Astrocyte (in vitro differentiated cells and primary cell): ENCODE measurements around the gene ARFIP1. TPM values are rescaled to one million over a fixed set of nuclear protein-coding genes. Genes with fewer than 3 reads are reported as not detected.

ENCODE experiments used
- DNase-seq: peaks from one replicate; pipeline ENCODE4 v3.0.0-alpha.2; 2010; ENCODE audit warnings: low read depth
- FAIRE-seq: peaks from 2 replicates; lab custom pipeline; 2011; peaks lifted over from hg19 to GRCh38; lab: Jason Lieb, UNC
- H2AFZ ChIP-seq: 2 replicates; pipeline ENCODE4 v1.6.0; 2012; ENCODE audit warnings: low read depth, low read length, inconsistent platforms
- H3K27ac ChIP-seq: 2 replicates; pipeline ENCODE4 v1.5.1; 2011; ENCODE audit warnings: low read depth, low read length, inconsistent platforms
- H3K27me3 ChIP-seq: 2 replicates; pipeline ENCODE4 v1.6.0; 2011; ENCODE audit warnings: low read length, inconsistent platforms; ENCODE audit not compliant: insufficient read depth
- H3K36me3 ChIP-seq: 2 replicates; pipeline ENCODE4 v1.5.1; 2011; ENCODE audit warnings: low read length, inconsistent platforms; ENCODE audit not compliant: insufficient read depth
- H3K4me1 ChIP-seq: 2 replicates; pipeline ENCODE4 v1.5.1; 2011; ENCODE audit warnings: low read length, inconsistent platforms; ENCODE audit not compliant: insufficient read depth
- H3K4me2 ChIP-seq: 2 replicates; pipeline ENCODE4 v1.6.0; 2012; ENCODE audit warnings: low read length, inconsistent platforms
- H3K4me3 ChIP-seq: 2 replicates; pipeline ENCODE4 v1.5.1; 2011; ENCODE audit warnings: low read depth, mild to moderate bottlenecking, low read length, inconsistent platforms; ENCODE audit not compliant: insufficient read depth
- H3K79me2 ChIP-seq: 2 replicates; pipeline ENCODE4 v1.6.0; 2012; ENCODE audit warnings: mild to moderate bottlenecking, low read length, inconsistent platforms; ENCODE audit not compliant: insufficient read depth
- H3K9ac ChIP-seq: 2 replicates; pipeline ENCODE4 v1.6.0; 2012; ENCODE audit warnings: mild to moderate bottlenecking, low read length, inconsistent platforms
- H3K9me3 ChIP-seq: 2 replicates; pipeline ENCODE4 v1.5.1; 2012; ENCODE audit warnings: low read depth, mild to moderate bottlenecking, low read length, inconsistent platforms; ENCODE audit not compliant: insufficient read depth
- H4K20me1 ChIP-seq: 2 replicates; pipeline ENCODE4 v1.6.0; 2012; ENCODE audit warnings: low read length, inconsistent platforms; ENCODE audit not compliant: insufficient read depth
- H3K27ac Mint-ChIP-seq: one replicate; pipeline ENCODE4 v1.8.0; 2021; ENCODE audit warnings: mild to moderate bottlenecking, mixed read lengths; ENCODE audit not compliant: unreplicated experiment
- H3K27me3 Mint-ChIP-seq: one replicate; pipeline ENCODE4 v1.8.0; 2021; ENCODE audit warnings: low read depth, mixed read lengths; ENCODE audit not compliant: unreplicated experiment
- H3K36me3 Mint-ChIP-seq: one replicate; pipeline ENCODE4 v1.8.0; 2021; ENCODE audit warnings: low read depth, mixed read lengths; ENCODE audit not compliant: unreplicated experiment
- H3K4me1 Mint-ChIP-seq: one replicate; pipeline ENCODE4 v1.8.0; 2021; ENCODE audit warnings: low read depth, mixed read lengths; ENCODE audit not compliant: unreplicated experiment
- H3K4me3 Mint-ChIP-seq: one replicate; pipeline ENCODE4 v1.8.0; 2021; ENCODE audit warnings: mild to moderate bottlenecking, moderate library complexity, mixed read lengths; ENCODE audit not compliant: unreplicated experiment
- H3K9me3 Mint-ChIP-seq: one replicate; pipeline ENCODE4 v1.8.0; 2021; ENCODE audit warnings: mild to moderate bottlenecking, mixed read lengths; ENCODE audit not compliant: unreplicated experiment
- CTCF ChIP-seq: IDR thresholded peaks from 2 replicates; pipeline ENCODE4 v1.5.1; 2011; ENCODE audit warnings: low read depth, mild to moderate bottlenecking, inconsistent platforms, low read length, moderate library complexity; ENCODE audit not compliant: insufficient read depth
- EZH2 ChIP-seq: IDR thresholded peaks from 2 replicates; pipeline ENCODE4 v1.6.1; 2012; ENCODE audit warnings: mild to moderate bottlenecking, low read length, inconsistent platforms; ENCODE audit not compliant: insufficient read depth
- total RNA-seq: library from RNA; stranded (reverse); gene quantifications from 2 replicates; pipeline ENCODE4 v1.2.1, GENCODE V29; 2021

The ARFIP1 gene
- total RNA-seq, 1 donor from 2014 or later = 30.7 TPM

- Mint-ChIP-seq H3K27ac (no peak overlapping the region), H3K36me3 (peaks cover 10% of the 10 kb centered on the region), H3K9me3 (no peaks in the 10 kb centered on the region), H3K4me3 (no peak overlapping the region), H3K4me1 (no peaks in the 10 kb centered on the region), H3K27me3 (no peaks in the 10 kb centered on the region)
- Histone ChIP-seq H3K79me2 (no peaks in the 10 kb centered on the region), H2AFZ (no peak overlapping the region), H3K27ac (no peak overlapping the region), H3K4me3 (no peak overlapping the region), H3K4me1 (no peaks in the 10 kb centered on the region), H3K9me3 (no peaks in the 10 kb centered on the region), H3K4me2 (no peak overlapping the region), H4K20me1 (no peaks in the 10 kb centered on the region), H3K27me3 (no peaks in the 10 kb centered on the region), H3K9ac (no peak overlapping the region), H3K36me3 (peaks cover 4% of the 10 kb centered on the region)
- no peak for TF ChIP-seq CTCF
- no peak for TF ChIP-seq EZH2
- no peak for DNase-seq
- FAIRE-seq = no peak
Measured at GRCh38 chr4:152881974-152882373, 102.2 kb downstream of the ARFIP1 start.

- Mint-ChIP-seq H3K9me3 (no peaks in the 10 kb centered on the region), H3K4me3 (no peak overlapping the region), H3K27ac (no peak overlapping the region), H3K27me3 (no peaks in the 10 kb centered on the region), H3K36me3 (no peaks in the 10 kb centered on the region), H3K4me1 (no peaks in the 10 kb centered on the region)
- DNase-seq = no peak
- Histone ChIP-seq H3K4me2 (no peak overlapping the region), H3K4me3 (no peak overlapping the region), H3K27ac (no peak overlapping the region), H3K9ac (no peak overlapping the region), H3K79me2 (no peaks in the 10 kb centered on the region), H3K36me3 (peaks cover 9% of the 10 kb centered on the region), H3K9me3 (no peaks in the 10 kb centered on the region), H3K4me1 (no peaks in the 10 kb centered on the region), H3K27me3 (no peaks in the 10 kb centered on the region), H2AFZ (no peak overlapping the region), H4K20me1 (no peaks in the 10 kb centered on the region)
- no peak for TF ChIP-seq EZH2
- no peak for FAIRE-seq
Measured at GRCh38 chr4:152885185-152885584, 105.4 kb downstream of the ARFIP1 start.

GRCh38 chr4:152886201-152886600 lies 106.4 kb downstream of the ARFIP1 start:
- H3K9me3 ChIP-seq = no peaks in the 10 kb centered on the region
- Mint-ChIP-seq H3K4me1 (no peaks in the 10 kb centered on the region), H3K9me3 (no peaks in the 10 kb centered on the region), H3K36me3 (peaks cover 3% of the 10 kb centered on the region), H3K27ac (no peak overlapping the region), H3K4me3 (no peak overlapping the region), H3K27me3 (no peaks in the 10 kb centered on the region)
- DNase-seq (no peak), FAIRE-seq (no peak)
- no peak overlapping the region for H3K27ac ChIP-seq
- no peak overlapping the region for H3K4me2 ChIP-seq
- no peak overlapping the region for H3K4me3 ChIP-seq
- no peaks in the 10 kb centered on the region for H3K4me1 ChIP-seq
- H3K79me2 ChIP-seq = no peaks in the 10 kb centered on the region
- no peaks in the 10 kb centered on the region for H4K20me1 ChIP-seq
- no peaks in the 10 kb centered on the region for H3K27me3 ChIP-seq
- no peak overlapping the region for H3K9ac ChIP-seq
- H2AFZ ChIP-seq = no peak overlapping the region
- TF ChIP-seq CTCF = no peak
- no peak for TF ChIP-seq EZH2
- H3K36me3 ChIP-seq = peaks cover 9% of the 10 kb centered on the region
